CD4-positive, alpha-beta T cell (primary cell): ENCODE data around the gene KIF5C. TPM values are rescaled to one million over a fixed set of nuclear protein-coding genes. Genes with fewer than 3 reads are reported as not detected.
A peak's percentile ranks its signal among the peaks of the same experiment; 100 is the strongest.

Experiments used
- ATAC-seq: fragments of 200-7000 bp; cut with Tn5 transposase; one replicate; pipeline ENCODE4 v1.10.0; 2022; ENCODE audit warnings: mild to moderate bottlenecking; ENCODE audit not compliant: poor library complexity
- CTCF ChIA-PET: fragments of 350-600 bp; sonication (Branson Sonifier 250); formaldehyde crosslinking; loops from one replicate; lab custom pipeline; 2021; ENCODE audit warnings: antibody characterized with exemption, inconsistent platforms; lab: Charles Lee
- POLR2A ChIA-PET: fragments of 350-600 bp; sonication (Branson Sonifier 250); formaldehyde crosslinking; loops from one replicate; lab custom pipeline; 2021; ENCODE audit warnings: antibody characterized with exemption, inconsistent platforms; lab: Charles Lee
- DNase-seq, 14 experiments: peaks; one replicate each; pipeline ENCODE4 v3.0.0-alpha.2; 2013 to 2020; ENCODE audit warnings: mixed read lengths in 2 of 14
- H3K27ac ChIP-seq, 2 donors: one replicate each; pipeline versions ENCODE4 v1.5.1 to v1.7.0; 2013; ENCODE audit warnings: low read length in 2 of 2, low read depth in 1 of 2, mild to moderate bottlenecking in 1 of 2
- H3K27me3 ChIP-seq, 2 experiments: 1 replicate in 1 of 2; 2 replicates in 1 of 2; pipeline versions ENCODE4 v1.6.1 to v1.7.0; 2013; ENCODE audit warnings: low read length in 2 of 2, control low read depth in 1 of 2, mild to moderate bottlenecking in 1 of 2, moderate library complexity in 1 of 2; ENCODE audit not compliant: insufficient read depth in 2 of 2, control insufficient read depth in 1 of 2
- H3K36me3 ChIP-seq: one replicate; pipeline ENCODE4 v1.6.1; 2013; ENCODE audit warnings: low read length, control low read depth; ENCODE audit not compliant: insufficient read depth
- H3K4me1 ChIP-seq: one replicate; pipeline ENCODE4 v1.6.1; 2013; ENCODE audit warnings: low read length, control low read depth; ENCODE audit not compliant: insufficient read depth
- H3K4me3 ChIP-seq: one replicate; pipeline ENCODE4 v1.5.1; 2013; ENCODE audit warnings: mild to moderate bottlenecking, low read length, moderate library complexity
- H3K9me3 ChIP-seq, 2 experiments: 1 replicate in 1 of 2; 2 replicates in 1 of 2; pipeline versions ENCODE4 v1.6.1 to v1.7.0; 2013; ENCODE audit warnings: low read length in 2 of 2, mild to moderate bottlenecking in 2 of 2, control low read depth in 1 of 2, moderate library complexity in 1 of 2; ENCODE audit not compliant: control insufficient read depth in 1 of 2, insufficient read depth in 1 of 2
- H3K27ac Mint-ChIP-seq: one replicate; pipeline ENCODE4 v1.8.0; 2020; ENCODE audit warnings: mixed read lengths
- H3K27me3 Mint-ChIP-seq: one replicate; pipeline ENCODE4 v1.8.0; 2021; ENCODE audit warnings: mixed read lengths
- H3K36me3 Mint-ChIP-seq: one replicate; pipeline ENCODE4 v1.8.0; 2021; ENCODE audit warnings: low read depth, mixed read lengths
- H3K4me1 Mint-ChIP-seq: one replicate; pipeline ENCODE4 v1.8.0; 2021; ENCODE audit warnings: low read depth, mixed read lengths
- H3K4me3 Mint-ChIP-seq: one replicate; pipeline ENCODE4 v1.8.0; 2020; ENCODE audit warnings: mild to moderate bottlenecking, mixed read lengths
- H3K9me3 Mint-ChIP-seq: one replicate; pipeline ENCODE4 v1.8.0; 2020; ENCODE audit warnings: mixed read lengths
- CTCF ChIP-seq: fragments of 200-600 bp; IDR thresholded peaks from one replicate; pipeline ENCODE4 v1.8.0; 2022; ENCODE audit warnings: antibody characterized with exemption, mild to moderate bottlenecking
- intact Hi-C, 2 experiments: fragments of 100-400 bp; cut with DNase I in 1 of 2; cut with micrococcal nuclease in 1 of 2; formaldehyde crosslinking; loops; one replicate each; pipeline versions ENCODE4 v1.15.1 to v1.9.0; 2023 to 2025; cut with DNase I, micrococcal nuclease
- total RNA-seq, 174 experiments: library from RNA in 2 of 174; stranded (reverse) in 2 of 174; gene quantifications; one replicate each; pipeline ENCODE4 v1.2.3 and lab custom pipeline; 2021 to 2026

KIF5C gene
- total RNA-seq, 2 experiments from 2014 or later: 7.3 to 8.1 TPM

GRCh38 chr2:148867079-148867769, 7.8 kb upstream of the KIF5C start:
- no peak for ATAC-seq
- Histone ChIP-seq H3K27me3 (peaks cover 3 to 25% of the 10 kb centered on the region in 2 experiments), H3K4me1 (no peaks in the 10 kb centered on the region), H3K27ac (no peak overlapping the region), H3K9me3 (no peaks in the 10 kb centered on the region), H3K36me3 (no peaks in the 10 kb centered on the region), H3K4me3 (no peak overlapping the region)
- Mint-ChIP-seq H3K27ac (no peak overlapping the region), H3K27me3 (peaks cover 49% of the 10 kb centered on the region), H3K4me3 (no peak overlapping the region), H3K4me1 (no peaks in the 10 kb centered on the region), H3K36me3 (no peaks in the 10 kb centered on the region), H3K9me3 (no peaks in the 10 kb centered on the region)
- TF ChIP-seq CTCF: no peak
- CTCF ChIA-PET: no interaction called here
- DNase-seq: no peak
- intact Hi-C loops: no loop called here
- POLR2A ChIA-PET: no interaction called here

- H3K4me3 ChIP-seq: peak overlapping the region; percentile 70
- no peaks in the 10 kb centered on the region for H3K36me3 ChIP-seq
- H3K27ac Mint-ChIP-seq: no peak overlapping the region
- H3K4me3 Mint-ChIP-seq: peak overlapping the region; percentile 92
- CTCF ChIA-PET: no interaction called here
- H3K27me3 Mint-ChIP-seq: peaks cover 49% of the 10 kb centered on the region
- no peak for TF ChIP-seq CTCF
- intact Hi-C loops: loop anchor here (2.0 to 10.0 kb wide), 7 partner anchors 228 to 1028 kb away; partner anchors contain the start of genes MBD5 (in 2 of the 2), ORC4 (in 2 of the 2), ACVR2A (in 1 of the 2) and EPC2 (in 1 of the 2)
- H3K4me1 Mint-ChIP-seq: peaks cover 24% of the 10 kb centered on the region
- no peaks in the 10 kb centered on the region for H3K9me3 ChIP-seq
- peaks cover 24% of the 10 kb centered on the region for H3K4me1 ChIP-seq
- peaks cover 7% of the 10 kb centered on the region for H3K36me3 Mint-ChIP-seq
- peak in 7 of 14 experiments; percentile 9 to 49 (median 29) for DNase-seq
- peak; percentile 5 for ATAC-seq
- POLR2A ChIA-PET: interaction anchor here (0.8 to 2.7 kb wide), 4 partner anchors 22 to 855 kb away, joined by 3 to 8 read pairs (median 4); partner anchors contain the start of genes MBD5 and ORC4
- H3K27ac ChIP-seq: no peak overlapping the region
- peaks cover 2 to 7% of the 10 kb centered on the region in 2 experiments for H3K27me3 ChIP-seq
- no peaks in the 10 kb centered on the region for H3K9me3 Mint-ChIP-seq
Observed at GRCh38 chr2:148875387-148876051, 492 bp downstream of the KIF5C start.

- H3K36me3 ChIP-seq: no peaks in the 10 kb centered on the region
- peak; percentile 15 for ATAC-seq
- peak overlapping the region; percentile 92 for H3K4me3 Mint-ChIP-seq
- peaks cover 49% of the 10 kb centered on the region for H3K27me3 Mint-ChIP-seq
- intact Hi-C loops: loop anchor here (5.0 to 10.0 kb wide), 6 partner anchors 229 to 1029 kb away; partner anchors contain the start of genes ACVR2A (in 1 of the 2), EPC2 (in 1 of the 2), MBD5 (in 1 of the 2) and MMADHC (in 1 of the 2)
- CTCF ChIA-PET: no interaction called here
- peak overlapping the region; percentile 70 for H3K4me3 ChIP-seq
- peak overlapping the region in 1 of 2 donors; percentile 34 for H3K27ac ChIP-seq
- no peak for TF ChIP-seq CTCF
- peaks cover 24% of the 10 kb centered on the region for H3K4me1 ChIP-seq
- H3K27me3 ChIP-seq: peaks cover 2 to 6% of the 10 kb centered on the region in 2 experiments
- POLR2A ChIA-PET: interaction anchor here (0.8 to 2.7 kb wide), 3 partner anchors 21 to 855 kb away, joined by 3 to 8 read pairs (median 5); partner anchors contain the start of genes MBD5 and ORC4
- peaks cover 24% of the 10 kb centered on the region for H3K4me1 Mint-ChIP-seq
- no peaks in the 10 kb centered on the region for H3K9me3 Mint-ChIP-seq
- H3K9me3 ChIP-seq: no peaks in the 10 kb centered on the region
- DNase-seq: peak in 6 of 14 experiments; percentile 15 to 50 (median 36)
- peak overlapping the region; percentile 79 for H3K27ac Mint-ChIP-seq
- H3K36me3 Mint-ChIP-seq: peaks cover 7% of the 10 kb centered on the region
Observed at GRCh38 chr2:148876202-148876594, 1.2 kb downstream of the KIF5C start.
